Peyer's patch (tissue), 4 donors: Measurements from ENCODE around the gene IMMP2L. TPM values are rescaled to one million over a fixed set of nuclear protein-coding genes. Genes with fewer than 3 reads are reported as not detected.
"Not testable (repeated sequence)": the region's sequence is repeated elsewhere in the genome, so short reads cannot be mapped to it uniquely, and the experiment has no call there.

Experiments used
- DNase-seq, 3 donors: peaks; one replicate each; pipeline ENCODE4 v3.0.0-alpha.2; 2017 to 2019
- H3K27ac ChIP-seq, 4 donors: fragments of 200-600 bp; sonication (generic); one replicate each; pipeline ENCODE4 v1.5.1; 2016 to 2019
- H3K27me3 ChIP-seq, 2 donors: fragments of 200-600 bp; sonication (generic); one replicate each; pipeline ENCODE4 v1.5.1; 2019
- H3K36me3 ChIP-seq, 3 donors: fragments of 200-600 bp; sonication (generic); one replicate each; pipeline ENCODE4 v1.5.1; 2016 to 2019
- H3K4me1 ChIP-seq, 4 donors: fragments of 200-600 bp; sonication (generic); one replicate each; pipeline ENCODE4 v1.5.1; 2016 to 2019
- H3K4me3 ChIP-seq, 4 donors: fragments of 200-600 bp; sonication (generic); 1 replicate in 3 of 4; 2 replicates in 1 of 4; pipeline ENCODE4 v1.5.1; 2016 to 2019; ENCODE audit warnings: mild to moderate bottlenecking in 1 of 4
- H3K9me3 ChIP-seq, 4 donors: fragments of 200-600 bp; sonication (generic); one replicate each; pipeline ENCODE4 v1.5.1; 2016 to 2019; ENCODE audit warnings: mild to moderate bottlenecking in 1 of 4
- POLR2A ChIP-seq, 2 donors: fragments of 450-650 bp; IDR thresholded peaks; one replicate each; pipeline ENCODE4 v1.5.1; 2017; ENCODE audit warnings: antibody characterized with exemption in 2 of 2, mild to moderate bottlenecking in 2 of 2, moderate library complexity in 2 of 2
- total RNA-seq, 4 donors: library from RNA; depleted of rRNA; stranded (reverse); fragments of >200 nt; gene quantifications; one replicate each; pipeline ENCODE4 v1.1.0, GENCODE V29; 2016
- TF ChIP-seq, protein P1 (sequence below), 6 experiments: fragments of 450-650 bp in 4 of 6; fragments of 200-600 bp in 2 of 6; sonication (generic) in 1 of 6; IDR thresholded peaks; one replicate each; pipeline ENCODE4 v1.5.1; 2017 to 2019; ENCODE audit warnings: antibody characterized with exemption in 6 of 6, mild to moderate bottlenecking in 3 of 6, moderate library complexity in 1 of 6

Gene IMMP2L
- total RNA-seq, result 10 to 100 TPM in 2 of 4 donors, 1 to 10 TPM in 2; 5.1 to 16.5 (median 10.9) TPM

DNA sequence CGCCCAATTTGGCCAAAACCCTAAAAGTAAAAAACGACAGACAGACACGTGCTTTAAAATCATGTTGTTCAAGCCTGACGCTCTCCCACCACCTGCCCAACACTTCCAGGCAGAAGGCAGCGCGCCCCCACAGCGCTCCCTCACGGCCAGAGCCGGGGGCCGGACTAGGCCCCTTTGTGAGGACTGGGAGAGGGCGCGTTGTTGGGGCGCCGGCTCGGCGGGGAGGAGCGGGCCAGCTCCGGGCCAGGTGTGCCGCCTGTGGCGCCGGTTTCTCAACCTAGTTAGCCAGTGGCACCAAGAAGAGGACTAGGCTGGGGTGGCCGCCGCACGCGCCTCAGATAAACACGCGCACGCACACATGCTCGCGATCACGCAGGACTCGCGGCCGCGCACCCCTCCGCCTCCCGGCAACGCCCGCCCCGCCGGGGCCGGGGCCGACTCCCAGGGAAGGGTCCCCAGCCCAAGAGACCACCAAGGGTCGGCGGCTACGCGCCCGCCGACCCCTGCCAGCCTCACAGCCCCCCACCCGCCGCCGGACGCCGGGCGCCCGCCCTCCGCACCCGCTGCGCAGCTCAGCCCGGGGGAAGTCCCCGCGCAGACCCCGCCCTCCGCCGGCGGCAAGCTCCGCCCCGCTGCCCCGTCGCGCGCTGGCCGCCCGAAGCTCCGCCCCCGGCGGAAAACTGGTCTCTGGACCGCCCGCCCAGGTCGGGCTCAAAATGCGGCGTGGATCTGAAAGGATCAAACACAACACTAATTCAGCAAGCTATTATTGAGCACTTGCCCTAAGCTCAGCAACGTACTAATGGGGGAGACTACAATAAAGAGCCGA, at the start of gene IMMP2L:
Gene IMMP2L, minus strand, starts transcription at position 589 of the 829 bp plus-strand sequence.
- H3K36me3 ChIP-seq, result no peaks in the 10 kb centered on the region
- H3K4me3 ChIP-seq, result peak within 1 kb of the TSS; percentile 74 to 91 (median 89)
- peak; percentile 25 to 51 for TF ChIP-seq POLR2A (IDR thresholded peaks at IDR 0.05)
- TF ChIP-seq, protein P1, sequence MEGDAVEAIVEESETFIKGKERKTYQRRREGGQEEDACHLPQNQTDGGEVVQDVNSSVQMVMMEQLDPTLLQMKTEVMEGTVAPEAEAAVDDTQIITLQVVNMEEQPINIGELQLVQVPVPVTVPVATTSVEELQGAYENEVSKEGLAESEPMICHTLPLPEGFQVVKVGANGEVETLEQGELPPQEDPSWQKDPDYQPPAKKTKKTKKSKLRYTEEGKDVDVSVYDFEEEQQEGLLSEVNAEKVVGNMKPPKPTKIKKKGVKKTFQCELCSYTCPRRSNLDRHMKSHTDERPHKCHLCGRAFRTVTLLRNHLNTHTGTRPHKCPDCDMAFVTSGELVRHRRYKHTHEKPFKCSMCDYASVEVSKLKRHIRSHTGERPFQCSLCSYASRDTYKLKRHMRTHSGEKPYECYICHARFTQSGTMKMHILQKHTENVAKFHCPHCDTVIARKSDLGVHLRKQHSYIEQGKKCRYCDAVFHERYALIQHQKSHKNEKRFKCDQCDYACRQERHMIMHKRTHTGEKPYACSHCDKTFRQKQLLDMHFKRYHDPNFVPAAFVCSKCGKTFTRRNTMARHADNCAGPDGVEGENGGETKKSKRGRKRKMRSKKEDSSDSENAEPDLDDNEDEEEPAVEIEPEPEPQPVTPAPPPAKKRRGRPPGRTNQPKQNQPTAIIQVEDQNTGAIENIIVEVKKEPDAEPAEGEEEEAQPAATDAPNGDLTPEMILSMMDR (IDR thresholded peaks at IDR 0.05), result peak in 2 of 6 experiments; percentile 5 to 19
- no peaks in the 10 kb centered on the region for H3K27me3 ChIP-seq
- peak; percentile 86 to 96 (median 94) for DNase-seq
- peak within 1 kb of the TSS; percentile 81 to 92 (median 84) for H3K27ac ChIP-seq
- H3K9me3 ChIP-seq, result no peaks in the 10 kb centered on the region
- H3K4me1 ChIP-seq, result peaks cover 0 to 13% (median 3%) of the 10 kb centered on the region in 4 donors

DNA sequence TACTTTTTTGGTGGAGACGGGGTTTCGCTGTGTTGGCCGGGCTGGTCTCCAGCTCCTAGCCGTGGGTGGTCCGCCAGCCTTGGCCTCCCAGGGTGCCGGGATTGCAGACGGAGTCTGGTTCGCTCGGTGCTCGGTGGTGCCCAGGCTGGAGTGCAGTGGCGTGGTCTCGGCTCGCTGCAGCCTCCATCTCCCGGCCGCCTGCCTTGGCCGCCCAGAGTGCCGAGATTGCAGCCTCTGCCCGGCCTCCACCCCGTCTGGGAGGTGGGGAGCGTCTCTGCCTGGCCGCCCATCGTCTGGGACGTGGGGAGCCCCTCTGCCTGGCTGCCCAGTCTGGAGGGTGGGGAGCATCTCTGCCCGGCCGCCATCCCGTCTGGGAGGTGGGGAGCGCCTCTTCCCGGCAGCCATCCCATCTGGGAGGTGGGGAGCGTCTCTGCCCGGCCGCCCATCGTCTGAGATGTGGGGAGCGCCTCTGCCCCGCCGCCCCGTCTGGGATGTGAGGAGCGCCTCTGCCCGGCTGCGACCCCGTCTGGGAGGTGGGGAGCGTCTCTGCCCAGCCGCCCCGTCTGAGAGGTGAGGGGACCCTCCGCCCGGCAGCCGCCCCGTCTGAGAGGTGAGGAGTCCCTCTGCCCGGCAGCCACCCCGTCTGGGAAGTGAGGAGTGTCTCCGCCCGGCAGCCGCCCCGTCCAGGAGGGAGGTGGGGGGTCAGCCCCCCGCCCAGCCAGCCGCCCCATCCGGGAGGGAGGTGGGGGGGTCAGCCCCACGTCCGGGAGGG, 47.4 kb upstream of the IMMP2L start:
- H3K36me3 ChIP-seq, H3K4me3 ChIP-seq, H3K27ac ChIP-seq, H3K27me3 ChIP-seq, H3K9me3 ChIP-seq, DNase-seq, H3K4me1 ChIP-seq: not testable (repeated sequence)

DNA sequence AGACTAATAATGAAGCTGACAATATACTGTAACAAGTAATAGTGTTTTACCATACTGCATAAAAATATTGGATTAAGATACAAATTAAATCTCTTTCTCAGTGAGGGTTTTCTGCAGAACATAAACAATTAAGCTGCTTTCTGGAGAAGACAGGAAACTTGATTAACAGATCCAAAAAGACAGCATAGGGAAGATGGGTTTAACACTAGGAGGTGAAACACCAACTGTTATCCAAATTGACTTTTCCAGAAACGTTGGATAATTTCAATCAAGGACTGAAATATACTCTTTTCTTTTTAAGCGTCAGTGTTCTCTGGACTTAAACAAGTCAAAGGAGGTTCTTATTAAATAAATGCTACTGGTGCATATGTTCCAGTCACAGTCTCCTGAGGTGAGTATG, 45.3 kb upstream of the IMMP2L start:
- Histone ChIP-seq H3K9me3 (no peaks in the 10 kb centered on the region), H3K4me1 (no peaks in the 10 kb centered on the region), H3K4me3 (no peak overlapping the region), H3K27ac (no peak overlapping the region), H3K27me3 (no peaks in the 10 kb centered on the region), H3K36me3 (no peaks in the 10 kb centered on the region)
- DNase-seq, result no peak
- TF ChIP-seq, protein P1 (IDR thresholded peaks at IDR 0.05), result no peak
- no peak for TF ChIP-seq POLR2A (IDR thresholded peaks at IDR 0.05)

DNA sequence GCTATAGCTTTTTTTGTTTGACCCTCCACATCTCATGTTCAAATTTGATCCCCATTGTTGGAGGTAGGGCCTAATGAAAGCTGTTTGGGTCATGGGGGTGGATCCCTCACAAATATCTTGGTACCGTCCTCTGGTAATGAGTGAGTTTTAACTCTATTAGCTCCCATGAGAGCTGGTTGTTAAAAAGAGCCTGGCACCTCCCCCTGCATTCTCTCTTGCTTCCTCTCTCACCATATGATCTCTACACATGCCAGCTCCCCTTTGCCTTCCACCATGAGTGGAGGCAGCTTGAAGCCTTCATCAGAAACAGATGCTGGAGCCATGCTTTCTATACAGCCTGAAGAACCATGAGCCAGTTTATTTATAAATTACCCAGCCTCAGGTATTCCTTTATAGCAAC, 43.0 kb upstream of the IMMP2L start:
- no peak for TF ChIP-seq POLR2A (IDR thresholded peaks at IDR 0.05)
- TF ChIP-seq, protein P1 (IDR thresholded peaks at IDR 0.05), result no peak
- no peak for DNase-seq

DNA sequence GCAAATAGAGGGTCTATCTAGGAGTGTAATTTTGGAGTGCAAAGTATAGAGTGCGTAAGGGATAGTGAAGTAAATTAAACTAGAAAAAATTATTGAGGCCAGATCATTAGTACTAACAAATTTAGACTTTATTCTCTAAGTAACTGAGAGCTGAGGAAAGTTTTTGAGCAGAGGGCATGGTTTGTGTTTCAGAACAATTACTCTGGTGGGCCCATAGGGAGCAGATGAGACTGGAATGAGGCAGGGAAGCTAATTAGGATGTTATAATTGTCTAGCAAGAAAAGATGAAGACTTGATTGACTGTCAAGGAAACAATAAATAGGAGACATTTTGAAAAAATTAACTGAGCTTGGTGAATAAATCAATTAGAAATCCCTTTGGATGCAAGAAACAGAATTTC, 37.8 kb upstream of the IMMP2L start:
- no peak for DNase-seq
- Histone ChIP-seq H3K4me1 (no peaks in the 10 kb centered on the region), H3K27me3 (no peaks in the 10 kb centered on the region), H3K9me3 (no peaks in the 10 kb centered on the region), H3K4me3 (no peak overlapping the region), H3K27ac (no peak overlapping the region), H3K36me3 (no peaks in the 10 kb centered on the region)
- no peak for TF ChIP-seq POLR2A (IDR thresholded peaks at IDR 0.05)
- TF ChIP-seq, protein P1 (IDR thresholded peaks at IDR 0.05), result no peak

More for the DNA sequence above, 43.0 kb upstream of the IMMP2L start:
- Histone ChIP-seq H3K4me1 (no peaks in the 10 kb centered on the region), H3K27ac (no peak overlapping the region), H3K36me3 (no peaks in the 10 kb centered on the region), H3K9me3 (no peaks in the 10 kb centered on the region), H3K27me3 (no peaks in the 10 kb centered on the region), H3K4me3 (no peak overlapping the region)

DNA sequence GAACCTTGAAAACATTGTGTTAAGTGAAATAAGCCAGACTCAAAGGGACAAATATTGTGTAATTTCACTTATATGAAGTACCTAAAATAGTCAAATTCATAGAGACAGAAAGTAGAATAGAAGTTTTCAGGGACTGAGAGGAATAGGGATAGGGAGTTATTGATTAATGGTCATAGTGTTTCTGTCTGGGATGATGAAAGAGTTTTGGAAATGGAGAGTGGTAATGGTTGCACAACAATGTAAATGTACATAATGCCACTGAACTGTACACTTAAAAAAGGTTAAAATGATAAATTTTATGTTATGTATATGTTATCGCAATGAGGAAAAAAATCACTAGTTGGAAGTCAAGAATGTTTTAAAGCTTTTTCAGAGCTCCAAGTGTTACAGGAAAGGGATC, 33.5 kb upstream of the IMMP2L start:
- no peak overlapping the region for H3K27ac ChIP-seq
- H3K9me3 ChIP-seq, result no peaks in the 10 kb centered on the region
- no peaks in the 10 kb centered on the region for H3K4me1 ChIP-seq
- TF ChIP-seq, protein P1 (IDR thresholded peaks at IDR 0.05), result no peak
- no peak for TF ChIP-seq POLR2A (IDR thresholded peaks at IDR 0.05)
- H3K36me3 ChIP-seq, result no peaks in the 10 kb centered on the region
- no peak overlapping the region for H3K4me3 ChIP-seq
- no peaks in the 10 kb centered on the region for H3K27me3 ChIP-seq
- no peak for DNase-seq
